ENCODE measurements around the gene SYPL1. TPM values are rescaled to one million over a fixed set of nuclear protein-coding genes. Genes with fewer than 3 reads are reported as not detected.

The SYPL1 gene
- total RNA-seq, 4 donors from 2014 or later: 83.6 to 135 (median 90.8) TPM

DNA sequence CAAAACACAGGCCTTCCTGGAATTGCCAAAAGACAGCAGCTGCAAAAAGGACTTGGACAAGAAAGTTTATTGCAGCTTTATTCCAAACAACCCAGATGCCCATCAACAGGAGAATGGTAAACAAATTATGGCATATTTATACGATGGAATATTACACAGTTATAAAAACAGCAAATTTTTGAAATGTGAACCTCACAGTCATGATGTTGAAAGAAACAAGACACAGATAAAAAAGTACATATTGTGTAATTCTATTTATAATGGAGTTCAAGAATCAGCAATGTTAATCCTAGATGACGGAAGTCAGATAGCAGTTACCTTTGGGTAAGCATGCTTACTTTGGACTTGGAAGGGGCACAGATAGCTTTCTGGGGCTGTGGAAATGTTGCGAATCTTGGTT, 44.4 kb downstream of the SYPL1 start:
- H3K36me3 ChIP-seq: no peaks in the 10 kb centered on the region
- no peak for TF ChIP-seq POLR2A (IDR thresholded peaks at IDR 0.05; ENCODE audit: low read depth)
- TF ChIP-seq EP300 (IDR thresholded peaks at IDR 0.05): no peak
- no peak for TF ChIP-seq POLR2AphosphoS5 (IDR thresholded peaks at IDR 0.05)
- TF ChIP-seq, protein P1, sequence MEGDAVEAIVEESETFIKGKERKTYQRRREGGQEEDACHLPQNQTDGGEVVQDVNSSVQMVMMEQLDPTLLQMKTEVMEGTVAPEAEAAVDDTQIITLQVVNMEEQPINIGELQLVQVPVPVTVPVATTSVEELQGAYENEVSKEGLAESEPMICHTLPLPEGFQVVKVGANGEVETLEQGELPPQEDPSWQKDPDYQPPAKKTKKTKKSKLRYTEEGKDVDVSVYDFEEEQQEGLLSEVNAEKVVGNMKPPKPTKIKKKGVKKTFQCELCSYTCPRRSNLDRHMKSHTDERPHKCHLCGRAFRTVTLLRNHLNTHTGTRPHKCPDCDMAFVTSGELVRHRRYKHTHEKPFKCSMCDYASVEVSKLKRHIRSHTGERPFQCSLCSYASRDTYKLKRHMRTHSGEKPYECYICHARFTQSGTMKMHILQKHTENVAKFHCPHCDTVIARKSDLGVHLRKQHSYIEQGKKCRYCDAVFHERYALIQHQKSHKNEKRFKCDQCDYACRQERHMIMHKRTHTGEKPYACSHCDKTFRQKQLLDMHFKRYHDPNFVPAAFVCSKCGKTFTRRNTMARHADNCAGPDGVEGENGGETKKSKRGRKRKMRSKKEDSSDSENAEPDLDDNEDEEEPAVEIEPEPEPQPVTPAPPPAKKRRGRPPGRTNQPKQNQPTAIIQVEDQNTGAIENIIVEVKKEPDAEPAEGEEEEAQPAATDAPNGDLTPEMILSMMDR (IDR thresholded peaks at IDR 0.05): no peak
- 80% methylated on average over 3 of the region's 3 CpGs for WGBS
- no peak overlapping the region for H3K4me3 ChIP-seq
- peak overlapping the region; percentile 74 to 89 (median 86) for H3K27ac ChIP-seq (replicated peaks in 1 of 4)
- no peaks in the 10 kb centered on the region for H3K9me3 ChIP-seq
- peaks cover 64 to 90% (median 85%) of the 10 kb centered on the region in 4 donors for H3K4me1 ChIP-seq
- intact Hi-C loops (cut with DNase I): loop anchor here (2.0 kb wide), 1 partner anchor 45 kb away; the partner anchor contains the start of gene SYPL1
- DNase-seq (ENCODE audit: extremely low spot score): no peak
- H3K27me3 ChIP-seq: no peaks in the 10 kb centered on the region

DNA sequence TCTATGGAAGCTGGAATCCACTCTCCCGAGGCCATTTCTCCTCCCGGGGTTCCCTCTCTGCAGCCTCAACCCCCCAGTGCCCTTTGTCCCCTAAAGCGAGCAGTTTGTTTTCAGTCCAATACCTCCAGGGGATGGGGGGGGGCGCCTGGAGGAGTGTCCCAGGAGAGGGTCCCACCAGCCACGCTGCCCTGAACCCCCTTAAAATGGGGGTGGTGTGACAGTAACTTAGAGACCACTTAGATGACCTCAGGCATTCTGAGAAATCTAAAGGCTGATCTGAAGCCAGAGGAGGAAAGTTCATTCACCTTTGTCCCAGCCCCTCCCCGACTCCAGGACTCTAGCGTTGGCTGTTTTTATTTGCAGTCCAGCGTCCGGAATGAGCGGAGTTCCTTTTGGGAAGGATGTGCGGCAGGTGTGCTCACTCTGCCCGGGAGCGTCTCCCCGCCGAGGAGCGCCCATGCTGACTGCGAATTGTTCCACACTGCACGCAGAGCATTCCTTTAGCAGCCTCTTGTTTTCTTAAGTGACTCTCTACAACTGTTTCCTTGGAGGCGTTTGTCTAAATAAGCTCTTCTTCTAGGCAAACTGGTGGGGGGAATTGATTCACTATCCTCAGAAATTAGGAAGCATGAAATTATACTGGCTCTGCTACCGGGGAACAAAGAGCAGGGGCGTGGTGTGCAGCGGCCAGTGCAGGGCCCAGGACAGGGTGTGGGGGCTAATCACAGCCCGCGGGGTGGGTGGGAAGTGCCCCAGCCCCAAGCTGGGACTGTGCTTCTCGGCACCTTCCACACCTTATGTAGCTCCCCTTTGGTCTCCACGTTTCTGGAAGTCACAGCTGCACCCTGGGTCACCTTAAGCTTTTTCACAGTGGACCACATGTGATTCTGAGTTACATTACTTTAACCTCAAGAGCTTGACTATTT, 46.3 kb downstream of the SYPL1 start:
- no peaks in the 10 kb centered on the region for H3K9me3 ChIP-seq
- peak overlapping the region; percentile 82 to 89 (median 86) for H3K27ac ChIP-seq (replicated peaks in 1 of 4)
- H3K4me1 ChIP-seq: peaks cover 46 to 71% (median 67%) of the 10 kb centered on the region in 4 donors
- no peaks in the 10 kb centered on the region for H3K27me3 ChIP-seq
- DNase-seq (ENCODE audit: extremely low spot score): peak; percentile 55
- TF ChIP-seq POLR2AphosphoS5 (IDR thresholded peaks at IDR 0.05) (peak in 1 of 2 donors; percentile 13), POLR2A (IDR thresholded peaks at IDR 0.05; ENCODE audit: low read depth) (peak; percentile 1), EP300 (IDR thresholded peaks at IDR 0.05) (no peak)
- TF ChIP-seq, protein P1 (IDR thresholded peaks at IDR 0.05): no peak
- peak overlapping the region; percentile 27 to 51 (median 40) for H3K4me3 ChIP-seq
- WGBS: 43% methylated on average over 26 of the region's 26 CpGs
- intact Hi-C loops (cut with DNase I): loop anchor here (2.0 kb wide), 1 partner anchor 47 kb away; the partner anchor contains the start of gene SYPL1
- H3K36me3 ChIP-seq: no peaks in the 10 kb centered on the region

DNA sequence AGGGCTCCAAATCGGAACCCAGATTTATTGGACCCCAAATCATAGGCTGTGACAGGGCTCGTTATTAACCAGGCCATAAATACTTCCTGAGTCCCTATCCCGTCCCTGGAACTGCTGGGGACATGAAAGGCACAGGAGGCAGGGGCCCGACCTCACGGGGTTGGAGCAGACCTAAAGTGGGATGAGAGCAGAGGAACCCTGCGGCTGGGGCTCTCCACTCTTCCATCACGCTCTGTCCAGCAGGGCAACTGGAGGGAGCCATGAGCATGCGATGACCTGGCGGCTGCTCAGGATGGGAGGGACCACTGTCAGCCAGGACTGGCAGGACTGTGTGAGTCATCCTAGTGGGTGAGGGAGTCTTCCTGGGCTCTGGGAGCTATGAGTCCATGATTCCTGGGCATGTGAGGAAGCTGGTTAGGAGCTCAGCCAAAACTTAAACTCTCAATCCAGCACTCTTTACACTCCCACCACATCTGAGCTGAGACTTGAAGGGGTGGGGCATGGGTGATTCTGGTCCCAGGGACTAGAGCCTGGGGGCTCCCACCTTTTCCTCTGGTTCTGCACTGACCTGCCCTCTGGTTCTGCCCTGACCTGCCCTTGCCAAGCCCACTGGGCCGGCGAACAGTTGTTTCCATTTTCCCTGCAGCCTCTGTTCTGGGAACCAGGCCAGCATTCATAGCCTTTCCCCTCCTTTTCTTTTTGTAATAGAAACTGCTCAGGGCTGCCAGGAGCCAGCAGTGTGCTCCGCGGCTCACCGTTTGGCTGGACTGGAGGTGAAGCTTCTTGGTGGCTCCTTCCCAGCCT, 47.1 kb downstream of the SYPL1 start:
- intact Hi-C loops (cut with DNase I): no loop called here
- 33% methylated on average over 9 of the region's 14 CpGs for WGBS
- Histone ChIP-seq H3K27me3 (no peaks in the 10 kb centered on the region), H3K4me3 (peak overlapping the region; percentile 27 to 51 (median 40)), H3K27ac (replicated peaks in 1 of 4) (peak overlapping the region; percentile 82 to 89 (median 86)), H3K36me3 (no peaks in the 10 kb centered on the region), H3K9me3 (no peaks in the 10 kb centered on the region), H3K4me1 (peaks cover 37 to 64% (median 60%) of the 10 kb centered on the region in 4 donors)
- peak; percentile 94 for DNase-seq (ENCODE audit: extremely low spot score)
- TF ChIP-seq EP300 (IDR thresholded peaks at IDR 0.05) (no peak), POLR2AphosphoS5 (IDR thresholded peaks at IDR 0.05) (peak; percentile 65 to 76), POLR2A (IDR thresholded peaks at IDR 0.05; ENCODE audit: low read depth) (no peak)
- TF ChIP-seq, protein P1 (IDR thresholded peaks at IDR 0.05): peak in 1 of 3 experiments; percentile 12

DNA sequence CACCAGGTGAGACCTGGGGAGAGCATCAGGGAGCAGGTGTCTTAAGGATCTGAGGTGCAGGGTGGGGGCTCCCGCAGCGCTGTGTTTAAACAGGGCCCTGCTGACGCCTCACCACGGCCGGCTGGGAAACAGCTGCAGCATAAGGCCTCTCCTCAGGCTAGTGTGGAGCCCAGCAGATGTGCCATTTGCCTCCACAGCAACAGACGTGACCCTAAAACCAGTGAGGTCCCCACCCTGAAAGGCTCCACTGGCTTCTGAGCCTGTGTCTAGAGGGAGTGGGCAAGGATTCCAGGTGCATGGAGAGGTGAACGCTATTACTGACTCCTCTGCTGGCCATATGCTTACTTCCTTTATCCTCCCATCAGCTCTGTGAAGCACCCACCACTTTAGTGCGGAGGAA, 47.8 kb downstream of the SYPL1 start:
- peak overlapping the region; percentile 82 to 89 (median 86) for H3K27ac ChIP-seq (replicated peaks in 1 of 4)
- no peaks in the 10 kb centered on the region for H3K36me3 ChIP-seq
- TF ChIP-seq POLR2AphosphoS5 (IDR thresholded peaks at IDR 0.05) (no peak), EP300 (IDR thresholded peaks at IDR 0.05) (no peak), POLR2A (IDR thresholded peaks at IDR 0.05; ENCODE audit: low read depth) (no peak)
- TF ChIP-seq, protein P1 (IDR thresholded peaks at IDR 0.05): no peak
- no peak overlapping the region for H3K4me3 ChIP-seq
- no peaks in the 10 kb centered on the region for H3K9me3 ChIP-seq
- 95% methylated on average over 8 of the region's 8 CpGs for WGBS
- DNase-seq (ENCODE audit: extremely low spot score): peak; percentile 81
- peaks cover 31 to 58% (median 54%) of the 10 kb centered on the region in 4 donors for H3K4me1 ChIP-seq
- intact Hi-C loops (cut with DNase I): no loop called here
- H3K27me3 ChIP-seq: no peaks in the 10 kb centered on the region

All from esophagus muscularis mucosa (tissue), 4 donors.